Esophagus squamous epithelium (tissue), 4 donors: ENCODE results near the gene DCC.

ENCODE experiments used
- POLR2A ChIP-seq, 4 donors: fragments of 450-650 bp; IDR thresholded peaks; one replicate each; pipeline ENCODE4 v1.6.1; 2017; ENCODE audit warnings: antibody characterized with exemption in 4 of 4, mild to moderate bottlenecking in 4 of 4, moderate library complexity in 3 of 4
- TF ChIP-seq, protein P1 (sequence below), 6 experiments: fragments of 450-650 bp in 4 of 6; fragments of 200-600 bp in 2 of 6; sonication (generic) in 2 of 6; IDR thresholded peaks; one replicate each; pipeline ENCODE4 v1.5.1; 2016 to 2019; ENCODE audit warnings: antibody characterized with exemption in 6 of 6, mild to moderate bottlenecking in 4 of 6, moderate library complexity in 4 of 6

- TF ChIP-seq, protein P1, sequence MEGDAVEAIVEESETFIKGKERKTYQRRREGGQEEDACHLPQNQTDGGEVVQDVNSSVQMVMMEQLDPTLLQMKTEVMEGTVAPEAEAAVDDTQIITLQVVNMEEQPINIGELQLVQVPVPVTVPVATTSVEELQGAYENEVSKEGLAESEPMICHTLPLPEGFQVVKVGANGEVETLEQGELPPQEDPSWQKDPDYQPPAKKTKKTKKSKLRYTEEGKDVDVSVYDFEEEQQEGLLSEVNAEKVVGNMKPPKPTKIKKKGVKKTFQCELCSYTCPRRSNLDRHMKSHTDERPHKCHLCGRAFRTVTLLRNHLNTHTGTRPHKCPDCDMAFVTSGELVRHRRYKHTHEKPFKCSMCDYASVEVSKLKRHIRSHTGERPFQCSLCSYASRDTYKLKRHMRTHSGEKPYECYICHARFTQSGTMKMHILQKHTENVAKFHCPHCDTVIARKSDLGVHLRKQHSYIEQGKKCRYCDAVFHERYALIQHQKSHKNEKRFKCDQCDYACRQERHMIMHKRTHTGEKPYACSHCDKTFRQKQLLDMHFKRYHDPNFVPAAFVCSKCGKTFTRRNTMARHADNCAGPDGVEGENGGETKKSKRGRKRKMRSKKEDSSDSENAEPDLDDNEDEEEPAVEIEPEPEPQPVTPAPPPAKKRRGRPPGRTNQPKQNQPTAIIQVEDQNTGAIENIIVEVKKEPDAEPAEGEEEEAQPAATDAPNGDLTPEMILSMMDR (IDR thresholded peaks at IDR 0.05): no peak
- no peak for TF ChIP-seq POLR2A (IDR thresholded peaks at IDR 0.05)
Measured at GRCh38 chr18:52844323-52844722, 504.3 kb downstream of the DCC start.
